Measurements from ENCODE around the gene RHAG. TPM values are rescaled to one million over a fixed set of nuclear protein-coding genes. Genes with fewer than 3 reads are reported as not detected.
"Not testable (repeated sequence)": the region's sequence is repeated elsewhere in the genome, so short reads cannot be mapped to it uniquely, and the experiment has no call there.

Gene RHAG
- not detected in 2 replicates for total RNA-seq

DNA sequence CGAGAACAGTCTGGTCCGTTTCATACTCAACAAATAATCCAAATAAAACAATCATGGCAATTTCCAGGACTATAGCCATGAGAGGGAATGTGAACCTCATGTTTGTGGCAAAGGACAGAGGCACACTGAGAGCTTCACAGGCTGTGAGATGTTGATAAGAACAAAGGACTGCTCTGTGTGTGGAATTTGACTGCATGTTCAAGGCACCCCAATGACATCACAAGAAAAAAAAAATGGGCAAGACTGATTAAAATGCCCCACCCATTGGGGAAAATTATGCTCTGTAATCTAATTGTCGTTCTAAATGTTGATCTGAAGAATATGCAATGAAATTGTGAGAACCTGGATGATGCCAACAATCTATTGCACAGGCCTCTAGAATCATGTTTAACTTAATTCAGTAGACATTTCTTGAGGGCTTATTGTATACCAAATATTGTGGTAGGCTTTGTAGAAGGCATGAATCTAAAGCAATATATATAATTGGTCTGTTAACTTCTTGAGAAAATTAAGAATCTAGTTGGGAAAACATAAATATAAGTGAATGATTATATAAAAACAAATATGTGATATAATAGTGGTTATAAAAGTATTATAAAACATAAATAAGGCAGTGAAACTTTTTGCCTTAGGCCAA, at the start of gene RHAG:
RHAG (minus strand) TSS at position 127 of the 637 bp plus-strand sequence; CDS start at position 100, 27 bp downstream.
- no peak for DNase-seq (ENCODE audit: low read depth in 2 of 2)

DNA sequence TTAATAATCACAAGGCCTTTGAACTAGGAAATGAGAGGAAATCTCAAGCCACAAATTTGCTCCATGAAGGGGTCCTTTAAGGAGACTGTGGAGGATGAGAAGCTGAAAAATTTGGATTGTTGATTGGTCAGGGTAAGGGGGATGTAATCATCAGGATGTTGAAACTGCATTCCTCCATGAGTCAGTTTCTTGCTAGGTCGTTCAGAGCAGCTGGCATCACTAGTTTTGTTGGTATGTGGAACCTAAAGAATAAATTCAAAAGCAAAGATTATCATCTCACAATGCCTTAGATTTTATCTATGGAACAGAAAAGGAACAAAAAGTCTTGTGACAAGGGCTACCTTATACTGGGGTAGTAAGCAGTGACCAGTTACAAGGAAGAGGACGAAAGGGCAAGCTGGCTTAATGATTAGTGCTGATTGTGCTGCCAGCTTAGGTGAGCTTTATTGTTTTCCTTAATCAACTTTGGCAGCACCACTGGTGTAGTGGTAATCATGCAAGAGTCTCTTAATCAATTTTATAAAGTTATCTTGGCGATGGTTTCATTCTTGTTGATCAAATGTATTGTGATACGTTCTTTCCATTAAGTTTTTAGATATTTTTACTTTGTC, 40.1 kb upstream of the RHAG start:
- DNase-seq (ENCODE audit: low read depth in 2 of 2) = no peak

DNA sequence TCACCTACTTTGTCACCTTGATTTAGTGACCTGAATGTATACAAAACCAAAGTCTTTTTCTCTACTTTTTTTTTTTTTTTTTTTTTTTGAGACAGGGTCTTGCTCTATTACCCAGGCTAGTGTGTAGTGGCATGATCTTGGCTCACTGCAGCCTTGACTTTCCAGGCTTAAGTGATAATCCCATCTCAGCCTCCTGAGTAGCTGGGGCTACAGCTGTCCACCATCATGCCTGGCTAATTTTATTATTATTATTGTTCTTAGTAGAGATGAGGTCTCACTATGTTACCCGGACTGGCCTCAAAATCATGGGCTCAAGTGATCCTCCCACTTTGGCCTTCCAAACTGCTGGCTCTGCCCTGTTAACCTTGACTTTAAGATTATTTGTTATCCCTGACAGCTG, 39.2 kb upstream of the RHAG start:
- no peak for DNase-seq (ENCODE audit: low read depth in 2 of 2)

- DNase-seq (ENCODE audit: low read depth in 2 of 2) = no peak
Observed at GRCh38 chr6:49668083-49668511, 31.5 kb upstream of the RHAG start.

DNA sequence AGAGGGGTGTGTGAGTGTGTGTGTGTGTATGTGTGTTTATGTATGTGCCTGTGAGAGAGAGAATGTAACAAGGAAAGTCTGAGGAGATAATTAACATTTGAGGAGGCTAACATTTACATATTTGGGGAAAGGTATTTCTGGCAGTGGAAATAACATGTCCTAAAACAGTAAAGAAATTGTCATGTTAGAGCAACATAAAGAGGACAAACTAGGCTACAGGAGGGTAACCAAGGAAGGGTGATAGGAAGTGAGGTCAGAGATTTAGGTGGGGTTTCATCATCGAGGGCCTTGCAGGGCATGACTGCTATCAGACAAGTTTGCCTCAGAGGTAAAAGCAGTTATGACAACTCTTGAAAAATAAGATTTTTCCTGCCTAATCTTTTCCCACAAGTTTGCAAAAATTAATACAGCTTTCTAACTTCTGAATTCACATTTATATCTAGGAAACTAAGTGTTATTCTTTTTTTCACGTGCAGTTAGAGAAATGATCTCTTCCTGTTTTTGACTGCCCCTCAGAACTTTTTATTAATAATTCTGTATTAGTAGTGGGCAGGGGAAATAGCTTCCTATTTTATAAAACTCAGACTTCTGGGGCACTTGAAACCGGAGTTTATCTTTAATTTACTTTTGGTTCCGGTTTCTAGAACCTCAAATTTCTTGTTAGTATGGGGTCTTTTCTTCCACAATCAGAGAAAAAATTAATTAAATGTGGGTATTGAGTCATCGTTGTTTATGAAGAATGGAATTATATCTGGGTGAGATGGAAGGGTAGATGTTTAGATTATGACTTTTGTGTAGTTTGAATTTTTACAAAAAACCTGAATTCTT, 30.5 kb upstream of the RHAG start:
- no peak for DNase-seq (ENCODE audit: low read depth in 2 of 2)

- no peak for DNase-seq (ENCODE audit: low read depth in 2 of 2)
Observed at GRCh38 chr6:49666480-49666879, 29.8 kb upstream of the RHAG start.

- DNase-seq (ENCODE audit: low read depth in 2 of 2) = no peak
Observed at GRCh38 chr6:49664817-49665216, 28.2 kb upstream of the RHAG start.

GRCh38 chr6:49664054-49664453, 27.4 kb upstream of the RHAG start:
- DNase-seq (ENCODE audit: low read depth in 2 of 2) = not testable (repeated sequence)

DNA sequence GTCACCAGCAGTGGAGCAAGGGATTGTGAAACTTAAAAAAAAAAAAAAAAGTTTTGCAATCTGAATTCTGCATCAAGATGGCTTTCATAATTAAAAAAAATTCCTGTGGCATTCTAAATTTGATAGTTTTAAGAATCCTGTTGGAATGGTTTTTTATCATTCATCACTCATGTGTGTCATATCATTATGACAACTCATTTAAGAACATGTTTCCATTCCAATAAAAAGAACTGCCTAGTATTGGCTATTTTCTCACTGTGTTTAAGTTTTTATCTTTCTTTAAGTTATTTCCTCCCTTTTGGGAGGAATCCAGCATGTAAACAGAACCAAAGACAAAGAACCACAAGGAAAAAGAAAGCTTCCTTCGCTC, 26.2 kb upstream of the RHAG start:
- no peak for DNase-seq (ENCODE audit: low read depth in 2 of 2)

GRCh38 chr6:49662231-49662891, 25.7 kb upstream of the RHAG start:
- no peak for DNase-seq (ENCODE audit: low read depth in 2 of 2)

DNA sequence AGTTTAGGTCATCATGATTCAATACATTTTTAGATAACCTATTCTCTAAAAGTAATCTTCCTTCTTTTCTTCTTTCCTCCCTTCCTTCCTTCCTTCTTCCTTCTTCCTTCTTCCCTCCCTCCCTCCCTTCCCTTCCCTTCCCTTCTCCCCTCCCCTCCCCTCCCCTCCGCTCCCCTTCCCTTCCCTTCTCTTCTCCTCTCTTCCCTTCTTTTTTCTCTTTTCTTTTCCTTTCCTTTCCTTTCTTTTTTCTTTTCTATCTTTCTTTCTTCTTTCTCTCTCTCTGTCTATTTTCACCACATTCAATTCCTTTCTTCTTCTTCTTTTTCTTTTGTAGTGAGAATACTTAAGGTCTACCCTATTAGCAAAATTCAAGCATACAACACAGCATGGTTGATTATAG, 17.3 kb upstream of the RHAG start:
- no peak for DNase-seq (ENCODE audit: low read depth in 2 of 2)

- DNase-seq (ENCODE audit: low read depth in 2 of 2) = no peak
Observed at GRCh38 chr6:49653438-49653837, 16.8 kb upstream of the RHAG start.

- DNase-seq (ENCODE audit: low read depth in 2 of 2) = no peak
Observed at GRCh38 chr6:49651239-49651638, 14.6 kb upstream of the RHAG start.

GRCh38 chr6:49649988-49650387, 13.3 kb upstream of the RHAG start:
- DNase-seq (ENCODE audit: low read depth in 2 of 2) = no peak

- DNase-seq (ENCODE audit: low read depth in 2 of 2) = no peak
Observed at GRCh38 chr6:49648036-49648435, 11.4 kb upstream of the RHAG start.

DNA sequence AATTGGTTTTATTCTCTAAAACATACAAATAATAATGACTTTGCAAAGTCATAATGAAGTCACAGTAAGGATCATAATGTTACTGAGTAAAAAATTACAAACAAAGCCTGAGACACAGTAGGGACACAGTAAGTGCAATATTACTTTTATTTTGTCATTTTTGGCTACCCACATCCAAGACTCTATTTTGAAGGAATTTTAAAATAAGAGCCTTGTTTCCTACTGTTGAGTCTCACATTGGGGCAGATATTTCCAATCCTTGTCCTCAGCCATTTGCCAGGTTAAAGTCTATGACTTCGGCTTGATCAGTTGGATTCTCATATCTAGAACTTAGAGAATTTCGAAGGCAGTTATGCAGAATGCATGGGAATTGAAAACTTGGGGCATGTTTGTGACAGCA, 10.8 kb upstream of the RHAG start:
- no peak for DNase-seq (ENCODE audit: low read depth in 2 of 2)

- DNase-seq (ENCODE audit: low read depth in 2 of 2) = no peak
Observed at GRCh38 chr6:49646942-49647341, 10.3 kb upstream of the RHAG start.

DNA sequence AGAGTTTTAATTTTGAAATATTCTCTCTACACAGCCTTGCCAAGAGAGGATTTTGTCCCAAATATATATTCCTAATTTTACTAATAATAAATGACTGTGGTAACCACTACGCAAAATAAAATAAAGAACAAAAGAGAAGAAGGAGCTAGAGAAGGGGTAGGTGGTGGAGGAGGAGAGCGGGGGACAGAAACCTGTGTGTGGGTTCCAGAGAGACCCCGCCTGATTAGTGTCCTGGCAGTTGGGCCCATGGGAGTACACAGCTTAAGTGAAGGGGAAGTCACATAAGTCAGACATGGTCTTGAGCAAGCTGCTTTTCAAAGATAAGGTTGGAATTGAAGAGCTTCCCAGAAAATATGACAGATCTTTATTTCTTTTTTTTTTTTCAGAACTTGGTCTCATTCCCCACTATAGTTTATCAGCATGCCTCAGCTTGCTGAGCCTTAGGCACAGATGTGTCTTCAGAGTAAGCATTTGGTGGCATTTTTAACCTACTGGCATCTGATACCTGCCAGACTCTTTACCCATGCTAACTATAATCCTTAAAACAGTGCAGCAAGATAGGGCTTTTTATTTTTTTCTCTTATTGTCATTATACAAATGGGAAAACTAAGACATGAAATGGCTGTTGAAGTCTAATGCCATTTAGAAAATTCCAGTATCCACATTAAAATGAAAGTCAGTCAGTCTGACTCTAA, 9.6 kb upstream of the RHAG start:
- DNase-seq (ENCODE audit: low read depth in 2 of 2) = no peak

GRCh38 chr6:49645139-49645538, 8.5 kb upstream of the RHAG start:
- no peak for DNase-seq (ENCODE audit: low read depth in 2 of 2)

- DNase-seq (ENCODE audit: low read depth in 2 of 2) = no peak
Observed at GRCh38 chr6:49639177-49639817, 2.7 kb upstream of the RHAG start.

GRCh38 chr6:49637350-49637731, 702 bp upstream of the RHAG start:
- DNase-seq (ENCODE audit: low read depth in 2 of 2) = no peak
